HepG2 (cell line): Measurements from ENCODE around the gene URAD. TPM values are rescaled to one million over a fixed set of nuclear protein-coding genes. Genes with fewer than 3 reads are reported as not detected.
"Not testable (repeated sequence)": the region's sequence is repeated elsewhere in the genome, so short reads cannot be mapped to it uniquely, and the experiment has no call there.

Experiments
- ATAC-seq: fragments of 200-7000 bp; cut with Tn5 transposase; 3 replicates; pipeline ENCODE4 v1.9.1; 2020; ENCODE audit warnings: mild to moderate bottlenecking, moderate library complexity
- BruUV-seq: library from RNA; stranded (reverse); fragments of 400-500 nt; replicated peaks from 2 replicates; lab custom pipeline; 2021; lab: Mats Ljungman, UMichigan
- CTCF ChIA-PET: fragments of 300-600 bp; formaldehyde crosslinking; extraction: SDS; loops from one replicate; lab custom pipeline; 2021; ENCODE audit warnings: low total read pairs, inconsistent platforms, low intra/inter-chr PET ratio; lab: Yijun Ruan, JAX
- POLR2A ChIA-PET: fragments of 350-600 bp; sonication (Branson Sonifier 250); formaldehyde crosslinking; loops from one replicate; lab custom pipeline; 2020; ENCODE audit warnings: antibody characterized with exemption, inconsistent platforms; lab: Yijun Ruan, JAX
- DNase-seq: peaks from one replicate; pipeline ENCODE4 v3.0.0-alpha.2; 2015; ENCODE audit warnings: low spot score
- FAIRE-seq: peaks from 3 replicates; lab custom pipeline; 2011; peaks lifted over from hg19 to GRCh38; lab: Jason Lieb, UNC
- H2AFZ ChIP-seq: one replicate; pipeline ENCODE4 v1.6.1; 2011; ENCODE audit warnings: low read length, inconsistent platforms
- H3K27ac ChIP-seq: fragments of 300-600 bp; 3 replicates; pipeline ENCODE4 v1.8.0; 2011; ENCODE audit warnings: mixed run types, mild to moderate bottlenecking, mixed read lengths, low read length, inconsistent platforms; ENCODE audit not compliant: insufficient read depth; ENCODE audit errors: extremely low read length
- H3K27me3 ChIP-seq, 2 experiments: fragments of 200-600 bp in 1 of 2; 2 replicates in 1 of 2; 3 replicates in 1 of 2; pipeline versions ENCODE4 v1.6.0 to v1.8.0; 2011; ENCODE audit warnings: low read length in 2 of 2, mild to moderate bottlenecking in 2 of 2, moderate library complexity in 2 of 2, inconsistent platforms in 1 of 2; ENCODE audit not compliant: insufficient read depth in 2 of 2, control insufficient read depth in 1 of 2
- H3K36me3 ChIP-seq, 2 experiments: fragments of 200-600 bp in 1 of 2; replicated peaks in 1 of 2; 2 replicates in 1 of 2; 3 replicates in 1 of 2; pipeline versions ENCODE4 v1.5.1 to v1.8.0; 2011; ENCODE audit warnings: low read length in 2 of 2, inconsistent platforms in 1 of 2; ENCODE audit not compliant: insufficient read depth in 2 of 2, control insufficient read depth in 1 of 2
- H3K4me1 ChIP-seq: 2 replicates; pipeline ENCODE4 v1.5.1; 2012; ENCODE audit warnings: low read length, inconsistent platforms; ENCODE audit not compliant: insufficient read depth
- H3K4me2 ChIP-seq: 2 replicates; pipeline ENCODE4 v1.6.0; 2011; ENCODE audit warnings: low read depth, low read length, inconsistent platforms
- H3K4me3 ChIP-seq, 3 experiments: fragments of 200-600 bp in 1 of 3; sonication (generic), shearing (Covaris generic) in 1 of 3; replicated peaks in 1 of 3; 2 replicates each; pipeline ENCODE4 v1.5.1; 2011 to 2016; ENCODE audit warnings: low read length in 3 of 3, inconsistent platforms in 2 of 3, low read depth in 2 of 3, mild to moderate bottlenecking in 2 of 3, control low read depth in 1 of 3, mixed read lengths in 1 of 3; ENCODE audit not compliant: insufficient read depth in 1 of 3
- H3K79me2 ChIP-seq: one replicate; pipeline ENCODE4 v1.6.1; 2011; ENCODE audit warnings: low read length, inconsistent platforms; ENCODE audit not compliant: insufficient read depth
- H3K9ac ChIP-seq: 2 replicates; pipeline ENCODE4 v1.6.0; 2011; ENCODE audit warnings: mild to moderate bottlenecking, low read depth, low read length, inconsistent platforms; ENCODE audit not compliant: insufficient read depth
- H3K9me3 ChIP-seq: 2 replicates; pipeline ENCODE4 v1.5.1; 2012; ENCODE audit warnings: mild to moderate bottlenecking, low read length
- H4K20me1 ChIP-seq: 2 replicates; pipeline ENCODE4 v1.6.0; 2011; ENCODE audit warnings: inconsistent platforms, mild to moderate bottlenecking, low read length, moderate library complexity; ENCODE audit not compliant: insufficient read depth
- MLLT10 ChIP-seq: sonication (generic); formaldehyde crosslinking; IDR thresholded peaks from 2 replicates; pipeline ENCODE4 v1.4.0; 2020; ENCODE audit warnings: missing genetic modification reagents
- NCOR1 ChIP-seq: fragments of 200-600 bp; sonication (generic); IDR thresholded peaks from 2 replicates; pipeline ENCODE4 v1.7.0; 2017; ENCODE audit warnings: antibody characterized with exemption, low read length, borderline replicate concordance
- WGBS: methylation state at CpG from one replicate; pipeline ENCODE4 v1.1.6; 2017; ENCODE audit warnings: low lambda C conversion rate; 5-methylcytosine and 5-hydroxymethylcytosine counted together
- in situ Hi-C: cut with HindIII; loops from 2 replicates; pipeline ENCODE4 v1.10.0; 2017; ENCODE audit warnings: low pct_unique_long_range_greater_than_20kb; ENCODE audit not compliant: extremely low pct_ligation_motif_present
- intact Hi-C: fragments of 100-400 bp; cut with micrococcal nuclease; formaldehyde crosslinking; loops from one replicate; pipeline ENCODE4 v1.10.0; 2022; ENCODE audit not compliant: unreplicated experiment
- polyA plus RNA-seq, 8 experiments: library from polyadenylated mRNA; depleted of rRNA in 3 of 8; stranded (reverse) in 7 of 8; unstranded in 1 of 8; fragments of >200 nt; fragmentation: Illumina TruSeq in 4 of 8; extraction: Trizol in 4 of 8; gene quantifications; 2 replicates each; pipeline versions ENCODE4 v1.2.1 to v1.2.3, GENCODE V29; 2011 to 2016; ENCODE audit warnings: low read depth in 4 of 8, missing spikeins in 1 of 8, mixed read lengths in 1 of 8; ENCODE audit not compliant: insufficient read depth in 1 of 8
- total RNA-seq, 5 experiments: library from RNA; depleted of rRNA; stranded (reverse); fragments of >200 nt; fragmentation: Illumina TruSeq; extraction: Trizol; gene quantifications; 2 replicates each; pipeline ENCODE4 v1.2.3, GENCODE V29; 2016; ENCODE audit warnings: low read depth in 1 of 5

URAD gene
- total and polyA plus RNA-seq, 2 of the 13 experiments (the other 11 are each of a cell fraction or from before 2014, with no cell fraction given): not detected

DNA sequence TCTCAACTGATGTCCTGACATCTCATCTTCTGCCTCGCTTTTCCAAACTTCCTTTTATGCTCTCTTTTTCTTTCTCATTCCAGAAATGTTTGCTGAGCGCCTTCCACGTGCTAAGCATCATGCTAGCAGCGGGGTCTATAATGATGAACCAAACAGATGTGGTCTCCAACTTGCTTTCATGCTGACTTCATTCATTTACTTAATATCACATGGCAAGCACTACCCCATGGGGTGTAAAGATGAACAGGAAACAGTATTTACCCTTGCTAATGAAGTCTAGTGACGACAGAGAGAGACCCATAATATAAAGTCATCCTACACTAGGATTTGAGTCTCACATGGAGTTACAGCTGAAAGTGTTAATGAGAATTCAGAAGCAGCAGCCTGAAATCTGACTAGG is 21.6 kb upstream of the URAD start:
- Histone ChIP-seq H3K4me2 (no peak overlapping the region), H3K79me2 (no peaks in the 10 kb centered on the region), H3K27me3 (no peaks in the 10 kb centered on the region), H3K4me1 (0 out of 2 replicates have a peak, but pooled peaks cover 10% of the 10 kb centered on the region), H3K36me3 (no peaks in the 10 kb centered on the region), H2AFZ (no peak overlapping the region), H3K9ac (no peak overlapping the region), H3K27ac (no peak overlapping the region), H3K9me3 (no peaks in the 10 kb centered on the region), H4K20me1 (no peaks in the 10 kb centered on the region), H3K4me3 (no peak overlapping the region)
- WGBS: 20% methylated on average over 5 of the region's 5 CpGs
- ChIA-PET POLR2A (no interaction called here), CTCF (no interaction called here)
- no peak for ATAC-seq
- no peak for DNase-seq
- TF ChIP-seq NCOR1 (no peak), MLLT10 (no peak)
- no TSS peak for BruUV-seq
- FAIRE-seq: no peak
- in situ Hi-C loops (no loop called here), intact Hi-C loops (no loop called here)

DNA sequence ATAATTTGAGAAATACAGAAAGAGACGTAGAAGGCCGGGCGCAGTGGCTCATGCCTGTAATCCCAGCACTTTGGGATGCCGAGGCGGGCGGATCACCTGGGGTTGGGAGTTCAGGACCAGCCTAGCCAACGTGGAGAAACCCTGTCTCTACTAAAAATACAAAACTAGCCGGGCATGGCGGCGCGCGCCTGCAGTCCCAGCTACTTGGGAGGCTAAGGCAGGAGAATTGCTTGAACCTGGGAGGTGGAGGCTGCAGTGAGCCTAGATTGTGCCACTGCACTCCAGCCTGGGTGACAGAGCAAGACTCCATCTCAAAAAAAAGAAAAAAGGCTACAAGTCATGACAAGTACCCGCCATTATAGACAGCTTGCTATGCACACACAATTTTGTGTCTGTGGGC is 16.5 kb upstream of the URAD start:
- POLR2A ChIA-PET, DNase-seq, H3K79me2 ChIP-seq, CTCF ChIA-PET, H3K27me3 ChIP-seq, ATAC-seq, FAIRE-seq, H3K9me3 ChIP-seq, H3K4me3 ChIP-seq, H3K27ac ChIP-seq, H4K20me1 ChIP-seq, intact Hi-C loops, H2AFZ ChIP-seq, H3K4me2 ChIP-seq, H3K4me1 ChIP-seq, H3K9ac ChIP-seq, in situ Hi-C loops, H3K36me3 ChIP-seq, BruUV-seq: not testable (repeated sequence)
- WGBS: 67% methylated on average over 8 of the region's 13 CpGs
